Fibroblast of lung (primary cell): Measurements from ENCODE around the gene DDR2. TPM values are rescaled to one million over a fixed set of nuclear protein-coding genes. Genes with fewer than 3 reads are reported as not detected.

Experiments
- DNase-seq, 2 donors: peaks; one replicate each; pipeline versions ENCODE4 v3.0.0 to v3.0.0-alpha.2; 2010; ENCODE audit warnings: low read depth in 2 of 2
- H2AFZ ChIP-seq: 2 replicates; pipeline ENCODE4 v1.5.1; 2012; ENCODE audit warnings: low read length, control low read depth, inconsistent platforms
- H3K27ac ChIP-seq: 2 replicates; pipeline ENCODE4 v1.5.1; 2011; ENCODE audit warnings: low read length, control low read depth; ENCODE audit not compliant: insufficient read depth
- H3K27me3 ChIP-seq: 2 replicates; pipeline ENCODE4 v1.5.1; 2011; ENCODE audit warnings: mild to moderate bottlenecking, low read length; ENCODE audit not compliant: control insufficient read depth, insufficient read depth
- H3K36me3 ChIP-seq: 2 replicates; pipeline ENCODE4 v1.5.1; 2011; ENCODE audit warnings: low read length; ENCODE audit not compliant: control insufficient read depth, insufficient read depth
- H3K4me1 ChIP-seq: 2 replicates; pipeline ENCODE4 v1.5.1; 2011; ENCODE audit warnings: low read length; ENCODE audit not compliant: control insufficient read depth, insufficient read depth; ENCODE audit errors: extremely low read depth
- H3K4me2 ChIP-seq: 2 replicates; pipeline ENCODE4 v1.5.1; 2011; ENCODE audit warnings: low read length, control low read depth; ENCODE audit not compliant: insufficient read depth; ENCODE audit errors: extremely low read depth
- H3K4me3 ChIP-seq, 4 experiments: fragments of 200-600 bp in 1 of 4; sonication (generic) in 1 of 4; replicated peaks in 1 of 4; 2 replicates each; pipeline ENCODE4 v1.5.1; 2011 to 2016; ENCODE audit warnings: low read length in 4 of 4, low read depth in 3 of 4, mild to moderate bottlenecking in 3 of 4, control low read depth in 2 of 4, inconsistent platforms in 1 of 4, mixed read lengths in 1 of 4; ENCODE audit not compliant: insufficient read depth in 1 of 4; ENCODE audit errors: control extremely low read depth in 1 of 4
- H3K79me2 ChIP-seq: 2 replicates; pipeline ENCODE4 v1.5.1; 2012; ENCODE audit warnings: mild to moderate bottlenecking, low read length, inconsistent platforms; ENCODE audit not compliant: control insufficient read depth, insufficient read depth
- H3K9ac ChIP-seq: 2 replicates; pipeline ENCODE4 v1.5.1; 2011; ENCODE audit warnings: mild to moderate bottlenecking, low read length, control low read depth; ENCODE audit not compliant: insufficient read depth
- H3K9me3 ChIP-seq: 2 replicates; pipeline ENCODE4 v1.5.1; 2012; ENCODE audit warnings: low read depth, low read length; ENCODE audit not compliant: control insufficient read depth, insufficient read depth
- H4K20me1 ChIP-seq: 2 replicates; pipeline ENCODE4 v1.5.1; 2011; ENCODE audit warnings: low read length; ENCODE audit not compliant: control insufficient read depth, insufficient read depth; ENCODE audit errors: extremely low read depth
- EZH2 ChIP-seq: IDR thresholded peaks from 2 replicates; pipeline ENCODE4 v1.5.1; 2012; ENCODE audit warnings: low read length, control low read depth, mild to moderate bottlenecking; ENCODE audit errors: missing control alignments
- polyA plus RNA-seq, 2 donors: library from polyadenylated mRNA; depleted of rRNA in 1 of 2; stranded (reverse) in 1 of 2; unstranded in 1 of 2; fragments of >200 nt; gene quantifications; 2 replicates each; pipeline ENCODE4 v1.2.1, GENCODE V29; 2011 to 2012; ENCODE audit warnings: missing spikeins in 1 of 2
- total RNA-seq: library from RNA; depleted of rRNA; stranded (reverse); fragments of >200 nt; gene quantifications from 2 replicates; pipeline ENCODE4 v1.2.1, GENCODE V29; 2014
- TF ChIP-seq, protein P1 (sequence below), 2 donors: IDR thresholded peaks in 1 of 2; conservative IDR thresholded peaks in 1 of 2; 1 replicate in 1 of 2; 2 replicates in 1 of 2; pipeline ENCODE4 v1.5.1; 2011 to 2012; ENCODE audit warnings: low read length in 2 of 2, control low read depth in 1 of 2, inconsistent platforms in 1 of 2, low read depth in 1 of 2, mild to moderate bottlenecking in 1 of 2

Gene DDR2
- total and polyA plus RNA-seq, 2 donors (not counting 1 experiment from before 2014, with no cell fraction given): 192 to 303 TPM

DNA sequence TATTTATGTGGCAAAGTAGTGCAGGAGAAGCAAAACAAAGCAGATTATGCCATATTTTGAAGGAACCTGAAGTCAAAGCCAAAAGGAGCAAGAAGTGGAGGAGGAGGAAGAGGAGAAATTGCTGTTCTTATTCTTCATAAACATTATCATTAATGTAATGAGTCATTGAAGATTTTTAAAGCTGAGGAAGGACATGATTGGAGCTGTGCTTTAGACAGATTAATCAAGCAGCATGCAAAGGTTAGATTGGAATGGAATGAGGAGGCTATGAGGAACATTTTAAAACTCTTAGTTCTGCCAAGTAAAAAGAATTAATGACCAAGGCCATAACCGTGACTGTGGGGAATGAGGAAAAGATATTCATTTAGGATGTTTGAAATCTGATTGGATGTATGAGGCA, 125.2 kb downstream of the DDR2 start:
- peaks cover 3% of the 10 kb centered on the region for H3K79me2 ChIP-seq
- no peak overlapping the region for H2AFZ ChIP-seq
- no peaks in the 10 kb centered on the region for H4K20me1 ChIP-seq
- H3K27ac ChIP-seq: no peak overlapping the region
- H3K9me3 ChIP-seq: no peaks in the 10 kb centered on the region
- H3K4me1 ChIP-seq: peaks cover 5% of the 10 kb centered on the region
- peaks cover 25% of the 10 kb centered on the region for H3K36me3 ChIP-seq
- no peaks in the 10 kb centered on the region for H3K27me3 ChIP-seq
- peak in 1 of 2 donors; percentile 75 for DNase-seq
- H3K9ac ChIP-seq: no peak overlapping the region
- no peak for TF ChIP-seq EZH2
- H3K4me3 ChIP-seq: no peak overlapping the region
- no peak overlapping the region for H3K4me2 ChIP-seq

- Histone ChIP-seq H3K27me3 (no peaks in the 10 kb centered on the region), H3K4me2 (no peak overlapping the region), H4K20me1 (no peaks in the 10 kb centered on the region), H3K4me3 (no peak overlapping the region), H2AFZ (no peak overlapping the region), H3K27ac (no peak overlapping the region), H3K4me1 (no peaks in the 10 kb centered on the region), H3K9ac (no peak overlapping the region), H3K36me3 (peaks cover 14% of the 10 kb centered on the region), H3K9me3 (no peaks in the 10 kb centered on the region), H3K79me2 (no peaks in the 10 kb centered on the region)
- no peak for DNase-seq
- TF ChIP-seq, protein P1, sequence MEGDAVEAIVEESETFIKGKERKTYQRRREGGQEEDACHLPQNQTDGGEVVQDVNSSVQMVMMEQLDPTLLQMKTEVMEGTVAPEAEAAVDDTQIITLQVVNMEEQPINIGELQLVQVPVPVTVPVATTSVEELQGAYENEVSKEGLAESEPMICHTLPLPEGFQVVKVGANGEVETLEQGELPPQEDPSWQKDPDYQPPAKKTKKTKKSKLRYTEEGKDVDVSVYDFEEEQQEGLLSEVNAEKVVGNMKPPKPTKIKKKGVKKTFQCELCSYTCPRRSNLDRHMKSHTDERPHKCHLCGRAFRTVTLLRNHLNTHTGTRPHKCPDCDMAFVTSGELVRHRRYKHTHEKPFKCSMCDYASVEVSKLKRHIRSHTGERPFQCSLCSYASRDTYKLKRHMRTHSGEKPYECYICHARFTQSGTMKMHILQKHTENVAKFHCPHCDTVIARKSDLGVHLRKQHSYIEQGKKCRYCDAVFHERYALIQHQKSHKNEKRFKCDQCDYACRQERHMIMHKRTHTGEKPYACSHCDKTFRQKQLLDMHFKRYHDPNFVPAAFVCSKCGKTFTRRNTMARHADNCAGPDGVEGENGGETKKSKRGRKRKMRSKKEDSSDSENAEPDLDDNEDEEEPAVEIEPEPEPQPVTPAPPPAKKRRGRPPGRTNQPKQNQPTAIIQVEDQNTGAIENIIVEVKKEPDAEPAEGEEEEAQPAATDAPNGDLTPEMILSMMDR (conservative IDR thresholded peaks at IDR 0.05 in 1 of 2, IDR thresholded peaks at IDR 0.05 in 1 of 2; ENCODE audit: low read depth in 1 of 2, low read length in 2 of 2): no peak
- no peak for TF ChIP-seq EZH2
Observed at GRCh38 chr1:162765788-162766187, 133.5 kb downstream of the DDR2 start.

- H3K9ac ChIP-seq: no peak overlapping the region
Observed at GRCh38 chr1:162772571-162773154, 140.4 kb downstream of the DDR2 start.

More at GRCh38 chr1:162772571-162773154, 140.4 kb downstream of the DDR2 start:
- Histone ChIP-seq H3K27ac (no peak overlapping the region), H3K36me3 (peaks cover 20% of the 10 kb centered on the region), H4K20me1 (no peaks in the 10 kb centered on the region), H2AFZ (no peak overlapping the region), H3K27me3 (no peaks in the 10 kb centered on the region), H3K4me1 (no peaks in the 10 kb centered on the region), H3K4me3 (no peak overlapping the region), H3K9me3 (no peaks in the 10 kb centered on the region), H3K79me2 (no peaks in the 10 kb centered on the region), H3K4me2 (no peak overlapping the region)
- TF ChIP-seq, protein P1 (conservative IDR thresholded peaks at IDR 0.05 in 1 of 2, IDR thresholded peaks at IDR 0.05 in 1 of 2; ENCODE audit: low read depth in 1 of 2, low read length in 2 of 2): no peak
- TF ChIP-seq EZH2: no peak
- peak in 1 of 2 donors; percentile 60 for DNase-seq
